HepG2 (cell line): ENCODE data around the gene NINL. TPM values are rescaled to one million over a fixed set of nuclear protein-coding genes. Genes with fewer than 3 reads are reported as not detected.
"Not testable (repeated sequence)": the region's sequence is repeated elsewhere in the genome, so short reads cannot be mapped to it uniquely, and the experiment has no call there.

Experiments
- ATAC-seq: fragments of 200-7000 bp; cut with Tn5 transposase; 3 replicates; pipeline ENCODE4 v1.9.1; 2020; ENCODE audit warnings: mild to moderate bottlenecking, moderate library complexity
- BruUV-seq: library from RNA; stranded (reverse); fragments of 400-500 nt; replicated peaks from 2 replicates; lab custom pipeline; 2021; lab: Mats Ljungman, UMichigan
- CTCF ChIA-PET: fragments of 300-600 bp; formaldehyde crosslinking; extraction: SDS; loops from one replicate; lab custom pipeline; 2021; ENCODE audit warnings: low total read pairs, inconsistent platforms, low intra/inter-chr PET ratio; lab: Yijun Ruan, JAX
- POLR2A ChIA-PET: fragments of 350-600 bp; sonication (Branson Sonifier 250); formaldehyde crosslinking; loops from one replicate; lab custom pipeline; 2020; ENCODE audit warnings: antibody characterized with exemption, inconsistent platforms; lab: Yijun Ruan, JAX
- DNase-seq: peaks from one replicate; pipeline ENCODE4 v3.0.0-alpha.2; 2015; ENCODE audit warnings: low spot score
- FAIRE-seq: peaks from 3 replicates; lab custom pipeline; 2011; peaks lifted over from hg19 to GRCh38; lab: Jason Lieb, UNC
- H2AFZ ChIP-seq: one replicate; pipeline ENCODE4 v1.6.1; 2011; ENCODE audit warnings: low read length, inconsistent platforms
- H3K27ac ChIP-seq: fragments of 300-600 bp; 3 replicates; pipeline ENCODE4 v1.8.0; 2011; ENCODE audit warnings: mixed run types, mild to moderate bottlenecking, mixed read lengths, low read length, inconsistent platforms; ENCODE audit not compliant: insufficient read depth; ENCODE audit errors: extremely low read length
- H3K27me3 ChIP-seq, 2 experiments: fragments of 200-600 bp in 1 of 2; 2 replicates in 1 of 2; 3 replicates in 1 of 2; pipeline versions ENCODE4 v1.6.0 to v1.8.0; 2011; ENCODE audit warnings: low read length in 2 of 2, mild to moderate bottlenecking in 2 of 2, moderate library complexity in 2 of 2, inconsistent platforms in 1 of 2; ENCODE audit not compliant: insufficient read depth in 2 of 2, control insufficient read depth in 1 of 2
- H3K36me3 ChIP-seq, 2 experiments: fragments of 200-600 bp in 1 of 2; replicated peaks in 1 of 2; 2 replicates in 1 of 2; 3 replicates in 1 of 2; pipeline versions ENCODE4 v1.5.1 to v1.8.0; 2011; ENCODE audit warnings: low read length in 2 of 2, inconsistent platforms in 1 of 2; ENCODE audit not compliant: insufficient read depth in 2 of 2, control insufficient read depth in 1 of 2
- H3K4me1 ChIP-seq: 2 replicates; pipeline ENCODE4 v1.5.1; 2012; ENCODE audit warnings: low read length, inconsistent platforms; ENCODE audit not compliant: insufficient read depth
- H3K4me2 ChIP-seq: 2 replicates; pipeline ENCODE4 v1.6.0; 2011; ENCODE audit warnings: low read depth, low read length, inconsistent platforms
- H3K4me3 ChIP-seq, 3 experiments: fragments of 200-600 bp in 1 of 3; sonication (generic), shearing (Covaris generic) in 1 of 3; replicated peaks in 1 of 3; 2 replicates each; pipeline ENCODE4 v1.5.1; 2011 to 2016; ENCODE audit warnings: low read length in 3 of 3, inconsistent platforms in 2 of 3, low read depth in 2 of 3, mild to moderate bottlenecking in 2 of 3, control low read depth in 1 of 3, mixed read lengths in 1 of 3; ENCODE audit not compliant: insufficient read depth in 1 of 3
- H3K79me2 ChIP-seq: one replicate; pipeline ENCODE4 v1.6.1; 2011; ENCODE audit warnings: low read length, inconsistent platforms; ENCODE audit not compliant: insufficient read depth
- H3K9ac ChIP-seq: 2 replicates; pipeline ENCODE4 v1.6.0; 2011; ENCODE audit warnings: mild to moderate bottlenecking, low read depth, low read length, inconsistent platforms; ENCODE audit not compliant: insufficient read depth
- H3K9me3 ChIP-seq: 2 replicates; pipeline ENCODE4 v1.5.1; 2012; ENCODE audit warnings: mild to moderate bottlenecking, low read length
- H4K20me1 ChIP-seq: 2 replicates; pipeline ENCODE4 v1.6.0; 2011; ENCODE audit warnings: inconsistent platforms, mild to moderate bottlenecking, low read length, moderate library complexity; ENCODE audit not compliant: insufficient read depth
- CBX2 ChIP-seq, 2 experiments: fragments of 200-600 bp in 1 of 2; sonication (generic); formaldehyde crosslinking in 1 of 2; IDR thresholded peaks; 2 replicates each; pipeline versions ENCODE4 v1.7.0 to v1.8.1; 2018 to 2022; ENCODE audit warnings: low read depth in 2 of 2, low read length in 1 of 2, mild to moderate bottlenecking in 1 of 2, missing genetic modification reagents in 1 of 2
- KMT2A ChIP-seq: sonication (generic); formaldehyde crosslinking; IDR thresholded peaks from 2 replicates; pipeline ENCODE4 v1.4.0; 2020; ENCODE audit warnings: missing genetic modification reagents
- MTA3 ChIP-seq: sonication (generic); formaldehyde crosslinking; IDR thresholded peaks from 2 replicates; pipeline ENCODE4 v1.4.0; 2020; ENCODE audit warnings: missing genetic modification reagents
- MXD4 ChIP-seq: IDR thresholded peaks from 2 replicates; pipeline ENCODE4 v1.6.1; 2016; ENCODE audit warnings: mild to moderate bottlenecking, missing biosample characterization, missing genetic modification reagents
- ONECUT2 ChIP-seq: sonication (generic); formaldehyde crosslinking; IDR thresholded peaks from 2 replicates; pipeline ENCODE4 v1.4.0; 2020; ENCODE audit warnings: missing genetic modification reagents
- POLR2AphosphoS5 ChIP-seq: IDR thresholded peaks from 2 replicates; pipeline ENCODE4 v1.6.1; 2012; ENCODE audit warnings: low read depth, low read length
- ZKSCAN1 ChIP-seq: fragments of 150-350 bp; IDR thresholded peaks from 2 replicates; pipeline ENCODE4 v1.6.1; 2014; ENCODE audit warnings: low read length
- ZNF546 ChIP-seq: sonication (generic); formaldehyde crosslinking; conservative IDR thresholded peaks from 2 replicates; pipeline ENCODE4 v1.8.1; 2023; ENCODE audit warnings: mild to moderate bottlenecking, missing genetic modification reagents
- ZSCAN21 ChIP-seq: sonication (generic); formaldehyde crosslinking; IDR thresholded peaks from 2 replicates; pipeline ENCODE4 v1.8.0; 2022; ENCODE audit warnings: mild to moderate bottlenecking, missing genetic modification reagents, moderate library complexity, borderline replicate concordance
- WGBS: methylation state at CpG from one replicate; pipeline ENCODE4 v1.1.6; 2017; ENCODE audit warnings: low lambda C conversion rate; 5-methylcytosine and 5-hydroxymethylcytosine counted together
- in situ Hi-C: cut with HindIII; loops from 2 replicates; pipeline ENCODE4 v1.10.0; 2017; ENCODE audit warnings: low pct_unique_long_range_greater_than_20kb; ENCODE audit not compliant: extremely low pct_ligation_motif_present
- intact Hi-C: fragments of 100-400 bp; cut with micrococcal nuclease; formaldehyde crosslinking; loops from one replicate; pipeline ENCODE4 v1.10.0; 2022; ENCODE audit not compliant: unreplicated experiment
- polyA plus RNA-seq, 8 experiments: library from polyadenylated mRNA; depleted of rRNA in 3 of 8; stranded (reverse) in 7 of 8; unstranded in 1 of 8; fragments of >200 nt; fragmentation: Illumina TruSeq in 4 of 8; extraction: Trizol in 4 of 8; gene quantifications; 2 replicates each; pipeline versions ENCODE4 v1.2.1 to v1.2.3, GENCODE V29; 2011 to 2016; ENCODE audit warnings: low read depth in 4 of 8, missing spikeins in 1 of 8, mixed read lengths in 1 of 8; ENCODE audit not compliant: insufficient read depth in 1 of 8
- total RNA-seq, 5 experiments: library from RNA; depleted of rRNA; stranded (reverse); fragments of >200 nt; fragmentation: Illumina TruSeq; extraction: Trizol; gene quantifications; 2 replicates each; pipeline ENCODE4 v1.2.3, GENCODE V29; 2016; ENCODE audit warnings: low read depth in 1 of 5
- TF ChIP-seq, protein P1 (sequence below): fragments of 450-650 bp; IDR thresholded peaks from 2 replicates; pipeline ENCODE4 v1.6.1; 2016
- TF ChIP-seq, protein P2 (sequence below): sonication (generic); formaldehyde crosslinking; IDR thresholded peaks from 2 replicates; pipeline ENCODE4 v1.8.1; 2022; ENCODE audit warnings: mild to moderate bottlenecking, missing genetic modification reagents
- TF ChIP-seq, protein P3 (sequence below): sonication (generic); formaldehyde crosslinking; IDR thresholded peaks from 2 replicates; pipeline ENCODE4 v1.4.0; 2020; ENCODE audit warnings: missing genetic modification reagents, mild to moderate bottlenecking, borderline replicate concordance

The NINL gene
- total and polyA plus RNA-seq, 2 of the 13 experiments (the other 11 are each of a cell fraction or from before 2014, with no cell fraction given): 32.3 to 34.3 TPM

DNA sequence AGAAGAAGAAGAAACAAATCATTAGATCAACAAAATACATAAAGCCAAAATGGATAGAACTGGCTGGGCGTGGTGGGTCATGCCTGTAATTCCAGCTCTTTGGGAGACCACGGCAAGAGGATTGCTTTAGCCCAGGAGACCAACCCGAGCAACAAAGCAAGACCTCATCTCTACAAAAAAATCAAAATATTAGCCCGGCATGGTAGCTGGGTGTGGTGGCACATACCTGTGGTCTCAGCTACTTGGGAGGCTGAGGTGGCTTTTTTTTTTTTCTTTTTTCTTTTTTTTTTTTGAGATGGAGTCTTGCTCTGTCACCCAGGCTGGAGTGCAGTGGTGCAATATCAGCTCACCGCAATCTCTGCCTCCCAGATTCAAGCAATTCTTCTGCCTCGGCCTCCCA, 21.5 kb downstream of the NINL start (continued):
- TF ChIP-seq KMT2A (CRISPR knock-in tag): no peak

DNA sequence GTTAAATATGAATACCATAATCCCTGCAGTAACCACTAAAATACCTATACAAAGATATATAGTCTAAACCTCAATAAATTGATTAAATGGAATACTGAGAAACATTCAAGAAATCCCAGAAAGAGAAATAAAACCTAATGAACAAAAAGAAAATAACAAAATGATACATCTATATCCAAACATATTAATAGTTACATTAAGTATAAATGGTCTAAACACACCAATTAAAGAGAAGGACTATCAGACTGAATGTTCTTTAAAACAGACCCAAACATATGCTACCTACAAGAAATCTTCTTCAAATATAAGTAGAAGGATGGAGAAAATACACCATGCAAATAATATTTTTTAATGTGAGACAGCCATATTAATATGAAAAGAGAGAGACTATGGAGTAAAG, 22.0 kb downstream of the NINL start:
- ChIA-PET POLR2A (interaction anchor here (0.6 to 1.1 kb wide), 2 partner anchors 12 to 55 kb away, joined by 3 read pairs; no protein-coding TSS in a partner anchor), CTCF (no interaction called here)
- Histone ChIP-seq H3K36me3 (peaks cover 5 to 12% of the 10 kb centered on the region in 2 experiments; a peak in 4 of 5 replicates), H3K27ac (no peak overlapping the region), H3K4me2 (no peak overlapping the region), H3K27me3 (no peaks in the 10 kb centered on the region), H3K4me3 (no peak overlapping the region), H3K9ac (no peak overlapping the region), H4K20me1 (peaks cover 11% of the 10 kb centered on the region), H3K4me1 (peaks cover 31% of the 10 kb centered on the region), H3K9me3 (no peaks in the 10 kb centered on the region), H3K79me2 (peaks cover 74% of the 10 kb centered on the region), H2AFZ (no peak overlapping the region)
- no peak for ATAC-seq
- no peak for FAIRE-seq
- in situ Hi-C loops (no loop called here), intact Hi-C loops (no loop called here)
- BruUV-seq: no TSS peak
- no peak for DNase-seq
- TF ChIP-seq ZSCAN21 (CRISPR knock-in tag) (no peak), MXD4 (CRISPR knock-in tag) (no peak), CBX2 (IDR thresholded peaks at IDR 0.05; ENCODE audit: low read depth, low read length) (no peak), CBX2 (CRISPR knock-in tag; IDR thresholded peaks at IDR 0.05; ENCODE audit: low read depth) (no peak), ONECUT2 (CRISPR knock-in tag) (no peak), ZNF546 (no peak), MTA3 (no peak), ZKSCAN1 (no peak), POLR2AphosphoS5 (no peak)
- TF ChIP-seq, protein P1, sequence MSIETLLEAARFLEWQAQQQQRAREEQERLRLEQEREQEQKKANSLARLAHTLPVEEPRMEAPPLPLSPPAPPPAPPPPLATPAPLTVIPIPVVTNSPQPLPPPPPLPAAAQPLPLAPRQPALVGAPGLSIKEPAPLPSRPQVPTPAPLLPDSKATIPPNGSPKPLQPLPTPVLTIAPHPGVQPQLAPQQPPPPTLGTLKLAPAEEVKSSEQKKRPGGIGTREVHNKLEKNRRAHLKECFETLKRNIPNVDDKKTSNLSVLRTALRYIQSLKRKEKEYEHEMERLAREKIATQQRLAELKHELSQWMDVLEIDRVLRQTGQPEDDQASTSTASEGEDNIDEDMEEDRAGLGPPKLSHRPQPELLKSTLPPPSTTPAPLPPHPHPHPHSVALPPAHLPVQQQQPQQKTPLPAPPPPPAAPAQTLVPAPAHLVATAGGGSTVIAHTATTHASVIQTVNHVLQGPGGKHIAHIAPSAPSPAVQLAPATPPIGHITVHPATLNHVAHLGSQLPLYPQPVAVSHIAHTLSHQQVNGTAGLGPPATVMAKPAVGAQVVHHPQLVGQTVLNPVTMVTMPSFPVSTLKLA: no peak
- TF ChIP-seq, protein P2, sequence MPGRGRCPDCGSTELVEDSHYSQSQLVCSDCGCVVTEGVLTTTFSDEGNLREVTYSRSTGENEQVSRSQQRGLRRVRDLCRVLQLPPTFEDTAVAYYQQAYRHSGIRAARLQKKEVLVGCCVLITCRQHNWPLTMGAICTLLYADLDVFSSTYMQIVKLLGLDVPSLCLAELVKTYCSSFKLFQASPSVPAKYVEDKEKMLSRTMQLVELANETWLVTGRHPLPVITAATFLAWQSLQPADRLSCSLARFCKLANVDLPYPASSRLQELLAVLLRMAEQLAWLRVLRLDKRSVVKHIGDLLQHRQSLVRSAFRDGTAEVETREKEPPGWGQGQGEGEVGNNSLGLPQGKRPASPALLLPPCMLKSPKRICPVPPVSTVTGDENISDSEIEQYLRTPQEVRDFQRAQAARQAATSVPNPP (CRISPR knock-in tag): no peak
- TF ChIP-seq, protein P3, sequence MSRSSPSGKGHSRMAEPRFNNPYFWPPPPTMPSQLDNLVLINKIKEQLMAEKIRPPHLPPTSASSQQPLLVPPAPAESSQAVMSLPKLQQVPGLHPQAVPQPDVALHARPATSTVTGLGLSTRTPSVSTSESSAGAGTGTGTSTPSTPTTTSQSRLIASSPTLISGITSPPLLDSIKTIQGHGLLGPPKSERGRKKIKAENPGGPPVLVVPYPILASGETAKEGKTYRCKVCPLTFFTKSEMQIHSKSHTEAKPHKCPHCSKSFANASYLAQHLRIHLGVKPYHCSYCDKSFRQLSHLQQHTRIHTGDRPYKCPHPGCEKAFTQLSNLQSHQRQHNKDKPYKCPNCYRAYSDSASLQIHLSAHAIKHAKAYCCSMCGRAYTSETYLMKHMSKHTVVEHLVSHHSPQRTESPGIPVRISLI: no peak

DNA sequence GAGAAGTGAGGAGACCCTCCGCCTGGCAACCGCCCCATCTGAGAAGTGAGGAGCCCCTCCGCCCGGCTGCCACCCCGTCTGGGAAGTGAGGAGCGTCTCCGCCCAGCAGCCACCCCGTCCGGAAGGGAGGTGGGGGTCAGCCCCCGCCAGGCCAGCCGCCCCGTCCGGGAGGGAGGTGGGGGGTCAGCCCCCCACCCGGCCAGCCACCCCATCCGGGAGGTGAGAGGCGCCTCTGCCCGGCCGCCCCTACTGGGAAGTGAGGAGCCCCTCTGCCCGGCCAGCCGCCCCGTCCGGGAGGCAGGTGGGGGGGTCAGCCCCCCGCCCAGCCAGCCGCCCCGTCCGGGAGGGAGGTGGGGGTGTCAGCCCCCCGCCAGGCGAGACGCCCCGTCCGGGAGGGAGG, 23.6 kb downstream of the NINL start:
- H3K4me2 ChIP-seq, H2AFZ ChIP-seq, intact Hi-C loops, CTCF ChIA-PET, H3K9ac ChIP-seq, BruUV-seq, H3K27ac ChIP-seq, in situ Hi-C loops, H3K4me3 ChIP-seq, ATAC-seq, H3K9me3 ChIP-seq, H4K20me1 ChIP-seq, H3K27me3 ChIP-seq, DNase-seq, FAIRE-seq, POLR2A ChIA-PET: not testable (repeated sequence)
- peaks cover 5 to 21% of the 10 kb centered on the region in 2 experiments; a peak in 4 of 5 replicates for H3K36me3 ChIP-seq
- H3K79me2 ChIP-seq: peaks cover 62% of the 10 kb centered on the region
- WGBS: 100% methylated on average over 1 of the region's 31 CpGs
- peaks cover 23% of the 10 kb centered on the region for H3K4me1 ChIP-seq
